H9 (cell line): ENCODE results near the gene RALGDS. TPM values are rescaled to one million over a fixed set of nuclear protein-coding genes. Genes with fewer than 3 reads are reported as not detected.

ENCODE experiments used
- DNase-seq: peaks from one replicate; pipeline ENCODE4 v3.0.0-alpha.2; 2017
- H2AFZ ChIP-seq: one replicate; pipeline ENCODE4 v1.6.1; 2013; ENCODE audit warnings: mild to moderate bottlenecking, low read length, control low read depth, moderate library complexity
- H2AK5ac ChIP-seq: 2 replicates; pipeline ENCODE4 v1.6.1; 2013; ENCODE audit warnings: low read length, control low read depth, mixed read lengths; ENCODE audit not compliant: insufficient read length
- H2BK120ac ChIP-seq: one replicate; pipeline ENCODE4 v1.6.1; 2013; ENCODE audit warnings: low read depth, mild to moderate bottlenecking, low read length, control low read depth, inconsistent platforms; ENCODE audit not compliant: poor library complexity, severe bottlenecking
- H2BK12ac ChIP-seq: 2 replicates; pipeline ENCODE4 v1.6.1; 2013; ENCODE audit warnings: low read length, control low read depth, mixed read lengths, low read depth; ENCODE audit not compliant: insufficient read length
- H2BK15ac ChIP-seq: 2 replicates; pipeline ENCODE4 v1.6.1; 2013; ENCODE audit warnings: low read depth, low read length, control low read depth
- H2BK20ac ChIP-seq: one replicate; pipeline ENCODE4 v1.6.1; 2013; ENCODE audit warnings: low read depth, mild to moderate bottlenecking, low read length, control low read depth, inconsistent platforms; ENCODE audit not compliant: poor library complexity, severe bottlenecking
- H2BK5ac ChIP-seq: 2 replicates; pipeline ENCODE4 v1.6.1; 2013; ENCODE audit warnings: low read length, control low read depth, mixed read lengths; ENCODE audit not compliant: insufficient read length
- H3K14ac ChIP-seq: 2 replicates; pipeline ENCODE4 v1.6.1; 2013; ENCODE audit warnings: low read length, control low read depth; ENCODE audit not compliant: insufficient read depth
- H3K18ac ChIP-seq: 2 replicates; pipeline ENCODE4 v1.6.1; 2013; ENCODE audit warnings: low read depth, mild to moderate bottlenecking, mixed read lengths, low read length, control low read depth; ENCODE audit not compliant: insufficient read length
- H3K23ac ChIP-seq: 2 replicates; pipeline ENCODE4 v1.6.1; 2013; ENCODE audit warnings: low read length, control low read depth, mixed read lengths, low read depth; ENCODE audit not compliant: insufficient read length
- H3K23me2 ChIP-seq: 2 replicates; pipeline ENCODE4 v1.6.1; 2013; ENCODE audit warnings: low read depth, mild to moderate bottlenecking, mixed read lengths, low read length, control low read depth; ENCODE audit not compliant: insufficient read length, poor library complexity, severe bottlenecking
- H3K27ac ChIP-seq: 2 replicates; pipeline ENCODE4 v1.5.1; 2013; ENCODE audit warnings: low read length, control low read depth, mixed read lengths, low read depth; ENCODE audit not compliant: insufficient read length
- H3K27me3 ChIP-seq: 2 replicates; pipeline ENCODE4 v1.6.1; 2013; ENCODE audit warnings: low read length, control low read depth, inconsistent platforms; ENCODE audit not compliant: insufficient read depth
- H3K4ac ChIP-seq: 2 replicates; pipeline ENCODE4 v1.6.1; 2013; ENCODE audit warnings: low read depth, mild to moderate bottlenecking, control low read depth, inconsistent platforms, low read length, moderate library complexity
- H3K4me1 ChIP-seq: 2 replicates; pipeline ENCODE4 v1.6.1; 2013; ENCODE audit warnings: low read length, control low read depth, inconsistent platforms; ENCODE audit not compliant: insufficient read depth
- H3K4me2 ChIP-seq: 2 replicates; pipeline ENCODE4 v1.6.1; 2013; ENCODE audit warnings: low read length, control low read depth, mixed read lengths; ENCODE audit not compliant: insufficient read length, insufficient read depth
- H3K56ac ChIP-seq: 2 replicates; pipeline ENCODE4 v1.6.1; 2013; ENCODE audit warnings: low read depth, mild to moderate bottlenecking, mixed read lengths, low read length, control low read depth; ENCODE audit not compliant: insufficient read length
- H3K79me1 ChIP-seq: 2 replicates; pipeline ENCODE4 v1.6.1; 2013; ENCODE audit warnings: low read depth, mild to moderate bottlenecking, moderate library complexity, low read length, control low read depth, inconsistent platforms; ENCODE audit not compliant: insufficient read depth, poor library complexity, severe bottlenecking
- H3K79me2 ChIP-seq: 2 replicates; pipeline ENCODE4 v1.6.1; 2013; ENCODE audit warnings: low read length, control low read depth, inconsistent platforms; ENCODE audit not compliant: insufficient read depth
- H3K9ac ChIP-seq: 2 replicates; pipeline ENCODE4 v1.6.1; 2013; ENCODE audit warnings: low read length, control low read depth, mixed read lengths; ENCODE audit not compliant: insufficient read length; ENCODE audit errors: extremely low read depth
- H3K9me3 ChIP-seq: one replicate; pipeline ENCODE4 v1.6.1; 2013; ENCODE audit warnings: low read depth, low read length, inconsistent platforms; ENCODE audit not compliant: control insufficient read depth
- H3T11ph ChIP-seq: one replicate; pipeline ENCODE4 v1.6.1; 2013; ENCODE audit warnings: mild to moderate bottlenecking, low read length, control low read depth, inconsistent platforms
- H4K20me1 ChIP-seq: one replicate; pipeline ENCODE4 v1.6.1; 2013; ENCODE audit not compliant: control insufficient read depth, insufficient read length, insufficient read depth
- H4K5ac ChIP-seq: 2 replicates; pipeline ENCODE4 v1.6.1; 2013; ENCODE audit warnings: low read depth, mild to moderate bottlenecking, mixed read lengths, low read length, control low read depth; ENCODE audit not compliant: insufficient read length
- H4K8ac ChIP-seq: replicated peaks from 2 replicates; pipeline ENCODE4 v1.6.1; 2013; ENCODE audit warnings: low read length, control low read depth, mixed read lengths, low read depth; ENCODE audit not compliant: insufficient read length
- H4K91ac ChIP-seq: 2 replicates; pipeline ENCODE4 v1.6.1; 2013; ENCODE audit warnings: low read depth, mild to moderate bottlenecking, moderate library complexity, mixed read lengths, low read length, control low read depth; ENCODE audit not compliant: insufficient read length
- H3K27ac Mint-ChIP-seq, 3 experiments: 2 replicates in 2 of 3; 3 replicates in 1 of 3; pipeline ENCODE4 v1.8.0; 2020 to 2021; ENCODE audit warnings: mixed read lengths in 3 of 3, mild to moderate bottlenecking in 1 of 3, moderate library complexity in 1 of 3
- H3K27me3 Mint-ChIP-seq: 2 replicates; pipeline ENCODE4 v1.8.0; 2021; ENCODE audit warnings: low read depth, mild to moderate bottlenecking, moderate library complexity, mixed read lengths
- H3K36me3 Mint-ChIP-seq, 3 experiments: 2 replicates in 2 of 3; 3 replicates in 1 of 3; pipeline ENCODE4 v1.8.0; 2020 to 2021; ENCODE audit warnings: low read depth in 3 of 3, mixed read lengths in 3 of 3; ENCODE audit not compliant: insufficient read depth in 1 of 3
- H3K4me1 Mint-ChIP-seq, 2 experiments: 2 replicates each; pipeline ENCODE4 v1.8.0; 2020; ENCODE audit warnings: mixed read lengths in 2 of 2
- H3K4me3 Mint-ChIP-seq, 2 experiments: 2 replicates in 1 of 2; 3 replicates in 1 of 2; pipeline ENCODE4 v1.8.0; 2020 to 2021; ENCODE audit warnings: mild to moderate bottlenecking in 2 of 2, mixed read lengths in 2 of 2, moderate library complexity in 1 of 2
- H3K9me3 Mint-ChIP-seq, 2 experiments: 2 replicates in 1 of 2; 3 replicates in 1 of 2; pipeline ENCODE4 v1.8.0; 2020; ENCODE audit warnings: mild to moderate bottlenecking in 2 of 2, mixed read lengths in 2 of 2, moderate library complexity in 1 of 2
- CTCF ChIP-seq: fragments of 200-600 bp; sonication (generic); conservative IDR thresholded peaks from 3 replicates; pipeline ENCODE4 v1.8.0; 2021; ENCODE audit warnings: antibody characterized with exemption, mild to moderate bottlenecking
- WGBS: extraction: QIAGEN DNeasy Blood & Tissue Kit; methylation state at CpG from one replicate; pipeline ENCODE4 v1.1.7; 2013; ENCODE audit warnings: missing lambda C conversion rate, low lambda C conversion rate, mixed read lengths; ENCODE audit not compliant: insufficient read length; ENCODE audit errors: extremely low coverage; 5-methylcytosine and 5-hydroxymethylcytosine counted together
- total RNA-seq: library from RNA; stranded (reverse); gene quantifications from 2 replicates; pipeline ENCODE4 v1.2.1, GENCODE V29; 2021

Gene RALGDS
- total RNA-seq, 1 experiment from 2014 or later: 21.3 TPM

GRCh38 chr9:133099726-133100505 is 21.1 kb downstream of the RALGDS start:
- no peaks in the 10 kb centered on the region; the same call in 1 of the 2 replicates for H3K79me2 ChIP-seq
- no peak overlapping the region for H3K4ac ChIP-seq
- no peak for TF ChIP-seq CTCF
- H2BK15ac ChIP-seq: no peak overlapping the region
- H2BK12ac ChIP-seq: no peak overlapping the region
- H3K23ac ChIP-seq: no peak overlapping the region
- H3K4me2 ChIP-seq: no peak overlapping the region
- no peak overlapping the region for H2BK120ac ChIP-seq
- H3T11ph ChIP-seq: no peak overlapping the region
- Mint-ChIP-seq H3K4me1 (no peaks in the 10 kb centered on the region), H3K9me3 (peaks cover 18 to 21% of the 10 kb centered on the region in 2 experiments), H3K4me3 (no peak overlapping the region), H3K27ac (no peak overlapping the region), H3K27me3 (peaks cover 6% of the 10 kb centered on the region), H3K36me3 (peaks cover 48 to 69% (median 61%) of the 10 kb centered on the region in 3 experiments)
- H3K4me1 ChIP-seq: no peaks in the 10 kb centered on the region
- no peak overlapping the region for H4K5ac ChIP-seq
- H3K79me1 ChIP-seq: no peaks in the 10 kb centered on the region
- H2BK5ac ChIP-seq: no peak overlapping the region
- H4K20me1 ChIP-seq: no peaks in the 10 kb centered on the region
- no peak overlapping the region for H3K18ac ChIP-seq
- no peaks in the 10 kb centered on the region for H3K27me3 ChIP-seq
- DNase-seq: no peak
- no peaks in the 10 kb centered on the region for H3K23me2 ChIP-seq
- no peaks in the 10 kb centered on the region for H3K9me3 ChIP-seq
- no peak overlapping the region for H2AK5ac ChIP-seq
- no peak overlapping the region for H3K9ac ChIP-seq
- WGBS: no CpG with 5 or more reads among the region's 12 CpGs
- no peak overlapping the region for H3K56ac ChIP-seq
- H2BK20ac ChIP-seq: no peak overlapping the region
- H4K8ac ChIP-seq: no peak overlapping the region
- no peak overlapping the region for H3K27ac ChIP-seq
- H3K14ac ChIP-seq: no peak overlapping the region
- H2AFZ ChIP-seq: no peak overlapping the region
- no peak overlapping the region for H4K91ac ChIP-seq
